Activated naive CD4-positive, alpha-beta T cell treated with anti-CD3 and anti-CD28 coated beads, Interleukin-2, amount 10 ng/mL, durations not matched to agents 7 days and 5 days (primary cell): ENCODE data around the gene NPHP4.

ENCODE experiments used
- CTCF ChIA-PET: fragments of 350-600 bp; sonication (Branson Sonifier 250); formaldehyde crosslinking; loops from one replicate; lab custom pipeline; 2021; ENCODE audit warnings: antibody characterized with exemption; lab: Charles Lee
- DNase-seq: peaks from one replicate; pipeline ENCODE4 v3.0.0-alpha.2; 2020
- H3K27ac Mint-ChIP-seq: one replicate; pipeline ENCODE4 v1.8.0; 2021; ENCODE audit warnings: mild to moderate bottlenecking, moderate library complexity, mixed read lengths
- H3K27me3 Mint-ChIP-seq: one replicate; pipeline ENCODE4 v1.8.0; 2021; ENCODE audit warnings: mild to moderate bottlenecking, mixed read lengths
- H3K36me3 Mint-ChIP-seq: one replicate; pipeline ENCODE4 v1.8.0; 2021; ENCODE audit warnings: mixed read lengths
- H3K4me1 Mint-ChIP-seq: one replicate; pipeline ENCODE4 v1.8.0; 2021; ENCODE audit warnings: mixed read lengths
- H3K4me3 Mint-ChIP-seq: one replicate; pipeline ENCODE4 v1.8.0; 2021; ENCODE audit warnings: mild to moderate bottlenecking, moderate library complexity, mixed read lengths
- H3K9me3 Mint-ChIP-seq: one replicate; pipeline ENCODE4 v1.8.0; 2021; ENCODE audit warnings: mixed read lengths

The NPHP4 gene

DNA sequence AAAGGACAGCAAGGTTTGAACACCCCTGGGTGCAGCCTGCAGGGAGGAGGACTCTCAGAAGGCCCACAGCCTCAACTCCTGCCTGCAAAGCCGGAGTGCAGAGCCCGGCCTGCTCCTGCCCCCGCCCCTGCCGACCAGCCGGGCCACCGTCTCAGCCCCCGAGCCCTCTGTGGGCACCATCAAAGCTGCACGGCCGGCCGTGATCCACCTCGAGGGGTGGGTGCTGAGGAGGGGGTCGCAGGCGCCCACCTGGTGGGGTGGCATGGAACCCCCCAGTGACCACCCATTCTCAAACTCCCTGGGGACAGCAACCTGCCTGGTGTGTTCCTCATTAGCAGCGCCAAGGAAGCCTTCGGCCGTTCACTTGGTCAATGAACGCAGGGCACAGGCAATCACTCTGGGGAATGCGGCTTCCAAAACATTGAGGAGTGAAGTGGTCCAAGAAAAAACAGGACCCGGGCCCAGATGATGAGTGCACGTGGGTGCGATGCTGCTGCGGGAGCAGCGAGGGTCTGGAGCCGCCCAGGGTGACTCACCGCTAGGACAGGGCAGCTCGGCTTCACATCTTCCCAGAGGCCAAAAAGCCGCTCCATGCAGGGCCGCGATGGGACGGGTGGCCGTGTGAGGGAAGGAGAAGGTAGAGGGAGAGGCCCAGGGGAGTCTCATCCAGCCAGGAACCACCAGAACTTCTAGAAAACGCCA lies 157.6 kb downstream of the NPHP4 start:
- no peak for DNase-seq
- Mint-ChIP-seq H3K4me1 (no peaks in the 10 kb centered on the region), H3K4me3 (no peak overlapping the region), H3K27me3 (peaks cover 11% of the 10 kb centered on the region), H3K27ac (no peak overlapping the region), H3K36me3 (no peaks in the 10 kb centered on the region), H3K9me3 (no peaks in the 10 kb centered on the region)
- CTCF ChIA-PET = no interaction called here

DNA sequence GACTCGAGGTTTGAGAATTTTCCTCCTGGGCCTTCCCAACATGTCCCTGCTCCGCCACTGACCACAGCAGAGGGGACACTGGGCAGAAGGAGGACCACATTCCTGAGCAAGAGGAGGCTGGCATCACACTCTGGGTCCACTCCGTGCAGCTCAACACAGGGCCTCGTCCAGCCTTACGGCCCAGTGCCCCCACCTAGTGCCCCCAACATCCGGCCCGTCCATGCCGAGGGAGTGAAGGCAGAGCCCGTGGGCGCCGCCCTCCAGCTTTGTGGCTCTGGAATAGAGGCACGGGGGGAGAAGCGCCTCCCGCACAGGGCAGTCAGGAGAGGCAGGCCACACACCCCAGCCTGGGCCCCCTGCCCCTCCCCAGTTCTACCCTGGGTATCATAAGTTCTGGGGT lies 158.3 kb downstream of the NPHP4 start:
- Mint-ChIP-seq H3K4me1 (no peaks in the 10 kb centered on the region), H3K4me3 (no peak overlapping the region), H3K27ac (no peak overlapping the region), H3K36me3 (no peaks in the 10 kb centered on the region), H3K27me3 (peaks cover 11% of the 10 kb centered on the region), H3K9me3 (no peaks in the 10 kb centered on the region)
- no peak for DNase-seq
- CTCF ChIA-PET = no interaction called here

DNA sequence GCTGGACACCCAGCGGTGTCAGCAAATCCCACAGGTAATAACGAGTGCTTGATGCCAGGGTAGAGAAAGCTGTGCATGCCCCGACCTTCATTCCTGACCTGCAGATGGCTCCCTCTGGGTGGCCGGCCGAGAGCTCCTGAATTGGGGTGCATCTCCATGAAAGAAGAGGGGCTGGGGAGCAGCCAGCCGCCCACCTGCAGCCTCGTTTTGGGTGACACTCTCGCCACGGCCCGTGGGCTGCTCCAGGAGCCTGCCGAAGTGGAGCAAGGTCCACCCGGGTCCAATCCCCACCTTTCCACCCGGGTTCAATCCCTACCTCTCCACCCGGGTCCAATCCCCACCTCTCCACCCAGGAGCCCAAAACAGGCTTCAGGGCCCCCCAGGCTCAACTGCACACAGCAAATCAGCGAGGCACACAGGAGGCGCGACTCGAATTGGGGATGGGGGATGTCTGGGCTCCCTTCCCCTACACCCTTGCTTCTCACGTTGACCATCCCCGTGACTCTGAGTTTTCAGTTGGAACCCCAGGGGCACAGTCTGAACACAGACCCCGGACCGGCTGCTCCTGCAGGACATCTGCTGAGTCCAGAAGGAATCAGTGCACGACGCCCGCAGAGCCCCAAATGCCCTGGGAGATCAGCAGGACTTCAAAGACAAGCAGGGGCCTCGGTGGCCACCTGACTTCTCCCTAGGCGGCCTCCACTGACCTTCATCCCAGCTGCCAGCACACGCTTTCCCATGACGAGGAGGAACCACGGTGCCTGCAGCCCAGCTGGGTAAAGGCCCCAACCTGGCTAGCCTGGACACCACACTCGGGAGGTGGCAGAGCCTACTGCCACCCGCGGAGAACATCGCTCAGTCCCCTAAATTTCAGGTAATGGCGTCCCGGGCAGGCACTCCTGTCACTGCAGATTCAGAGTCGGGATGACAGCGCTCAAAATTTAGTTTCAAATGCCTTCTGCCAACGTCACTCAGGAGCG lies 159.0 kb downstream of the NPHP4 start:
- Mint-ChIP-seq H3K4me3 (no peak overlapping the region), H3K27me3 (peaks cover 11% of the 10 kb centered on the region)

DNA sequence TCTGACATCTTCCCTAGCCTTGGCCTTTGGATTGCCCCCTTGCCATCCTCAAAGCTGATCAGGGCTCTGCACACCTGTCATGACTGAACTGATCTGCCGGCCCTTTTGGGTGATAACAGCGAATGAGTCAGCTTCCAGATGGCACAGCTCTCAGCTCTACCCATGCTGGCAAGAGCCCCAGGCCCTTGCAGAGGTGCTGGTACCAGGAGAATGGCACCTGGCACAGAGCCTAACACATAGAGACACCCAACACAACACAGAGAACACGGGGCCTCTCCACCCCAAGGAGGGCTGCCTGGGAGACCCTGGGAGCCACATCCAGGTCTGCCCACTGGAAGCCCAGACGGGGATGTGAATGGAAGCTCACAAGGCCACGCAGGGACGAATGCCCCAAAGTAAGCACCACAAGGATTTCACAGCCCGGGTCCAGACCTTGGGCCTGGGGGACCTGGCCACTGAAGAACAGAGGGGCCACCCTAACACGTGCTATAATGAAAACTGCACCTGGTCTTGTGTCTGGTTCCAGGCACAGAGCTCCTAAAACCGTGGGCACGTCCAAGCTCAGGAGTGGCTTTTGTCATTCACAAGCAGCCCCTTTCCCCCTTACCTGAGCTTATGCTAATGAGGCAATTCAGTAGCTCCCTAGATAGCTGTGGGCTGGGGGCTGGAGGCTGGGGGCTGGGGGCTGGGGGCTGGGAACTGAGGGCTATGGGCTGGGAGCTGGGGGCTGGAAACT lies 160.5 kb downstream of the NPHP4 start:
- no peak for DNase-seq
- Mint-ChIP-seq H3K36me3 (no peaks in the 10 kb centered on the region), H3K27ac (no peak overlapping the region), H3K27me3 (peaks cover 13% of the 10 kb centered on the region), H3K4me1 (no peaks in the 10 kb centered on the region), H3K4me3 (no peak overlapping the region), H3K9me3 (no peaks in the 10 kb centered on the region)
- CTCF ChIA-PET = no interaction called here

More for the DNA sequence above, 159.0 kb downstream of the NPHP4 start:
- CTCF ChIA-PET = no interaction called here
- Mint-ChIP-seq H3K36me3 (no peaks in the 10 kb centered on the region), H3K4me1 (no peaks in the 10 kb centered on the region), H3K9me3 (no peaks in the 10 kb centered on the region), H3K27ac (no peak overlapping the region)
- DNase-seq = no peak

DNA sequence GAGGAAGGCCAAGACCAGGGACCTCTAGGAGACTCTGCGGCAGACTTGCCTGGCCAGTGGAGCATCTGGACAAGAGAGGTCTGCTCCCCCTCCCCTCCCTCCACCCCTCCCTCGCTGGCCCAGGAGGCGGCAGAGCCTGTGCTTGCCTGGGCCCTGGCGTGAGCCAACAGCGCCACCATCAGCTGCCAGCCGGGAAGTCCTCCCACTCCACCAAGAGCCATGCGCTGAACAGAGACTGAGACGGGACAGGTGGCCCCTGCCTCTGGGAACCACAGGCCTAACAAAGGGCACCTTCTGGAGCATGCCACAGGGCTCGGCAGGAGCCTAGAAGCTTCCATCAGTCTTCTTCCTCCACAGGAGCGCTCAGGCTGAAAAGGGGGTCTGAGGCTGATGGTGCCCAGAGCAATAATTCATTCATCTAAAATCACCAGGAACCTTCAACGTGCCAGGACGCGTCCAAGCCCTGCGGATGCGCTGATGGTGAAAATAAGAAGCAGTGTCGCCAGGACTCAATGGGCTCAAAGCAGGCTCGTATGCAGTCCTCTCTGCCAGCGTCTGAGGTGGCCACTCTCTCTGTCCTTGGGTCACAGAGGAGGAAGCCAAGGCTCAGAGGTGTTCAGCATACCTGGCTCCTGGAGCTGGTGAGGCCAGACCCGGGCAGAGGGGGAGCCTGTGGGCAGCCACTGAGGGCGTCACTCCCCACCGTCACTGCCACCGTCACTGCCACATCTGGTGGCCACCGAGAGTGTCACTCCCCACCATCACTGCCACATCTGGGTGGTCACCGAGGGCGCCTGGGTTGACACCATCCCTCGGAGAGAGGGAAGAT lies 161.2 kb downstream of the NPHP4 start:
- no peaks in the 10 kb centered on the region for H3K9me3 Mint-ChIP-seq
- peaks cover 5% of the 10 kb centered on the region for H3K27me3 Mint-ChIP-seq
- DNase-seq = no peak
- CTCF ChIA-PET = no interaction called here
- H3K36me3 Mint-ChIP-seq = no peaks in the 10 kb centered on the region
- H3K27ac Mint-ChIP-seq = no peak overlapping the region
- H3K4me3 Mint-ChIP-seq = no peak overlapping the region
- no peaks in the 10 kb centered on the region for H3K4me1 Mint-ChIP-seq

DNA sequence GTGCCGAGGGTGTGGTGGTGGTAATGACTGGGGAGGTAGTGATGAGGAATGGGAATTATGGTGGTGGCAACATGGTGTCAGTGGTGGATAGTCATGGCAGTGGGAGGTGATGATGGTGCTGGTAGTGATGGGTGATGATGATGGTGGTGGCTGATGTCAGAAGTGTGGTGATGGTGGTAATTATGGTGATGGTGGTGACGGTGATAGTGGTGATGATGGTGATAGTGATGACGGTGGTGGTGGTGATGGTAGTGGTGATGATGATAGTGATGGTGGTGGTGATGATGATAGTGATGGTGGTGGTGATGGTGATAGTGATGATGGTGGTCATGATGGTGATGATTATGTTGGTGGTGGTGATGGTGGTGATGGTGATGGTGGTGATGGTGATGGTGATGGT lies 162.8 kb downstream of the NPHP4 start:
- DNase-seq = no peak
- CTCF ChIA-PET = no interaction called here
- Mint-ChIP-seq H3K27ac (no peak overlapping the region), H3K27me3 (peaks cover 5% of the 10 kb centered on the region), H3K9me3 (no peaks in the 10 kb centered on the region), H3K4me3 (no peak overlapping the region), H3K36me3 (no peaks in the 10 kb centered on the region), H3K4me1 (no peaks in the 10 kb centered on the region)

DNA sequence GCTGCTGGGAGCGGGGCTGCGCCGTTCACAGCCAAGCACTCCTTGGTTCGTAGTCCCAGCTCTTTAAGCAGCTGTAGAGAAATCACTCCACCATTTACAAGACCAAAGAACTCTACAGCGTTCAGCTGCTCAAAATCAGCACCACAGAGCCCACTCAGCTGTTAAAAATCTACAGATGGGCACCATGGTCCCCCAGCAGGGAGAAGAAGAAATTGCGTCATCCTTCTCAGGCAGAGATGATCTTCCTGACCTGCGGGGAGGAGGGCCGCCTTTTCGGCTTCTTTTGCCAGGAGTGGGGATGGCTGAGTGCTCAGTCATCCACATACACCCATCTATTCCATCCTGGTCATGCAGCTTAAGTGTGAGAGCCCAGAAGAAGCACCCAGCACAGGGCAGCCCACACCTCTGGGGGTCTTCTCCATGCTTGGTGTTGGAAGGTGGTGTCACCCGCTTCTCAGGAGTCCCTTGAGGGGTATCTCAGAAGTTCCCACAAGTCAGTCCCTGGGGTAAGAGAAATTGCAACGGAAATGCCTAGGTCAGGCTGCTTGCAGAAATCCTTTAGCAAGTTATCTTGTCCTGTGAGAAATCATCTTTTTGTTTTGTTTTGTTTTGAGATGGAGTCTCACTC lies 163.8 kb downstream of the NPHP4 start:
- H3K27ac Mint-ChIP-seq = no peak overlapping the region
- no peaks in the 10 kb centered on the region for H3K4me1 Mint-ChIP-seq
- no peak overlapping the region for H3K4me3 Mint-ChIP-seq
- H3K36me3 Mint-ChIP-seq = no peaks in the 10 kb centered on the region
- CTCF ChIA-PET = no interaction called here
- DNase-seq = peak; percentile 5
- H3K9me3 Mint-ChIP-seq = no peaks in the 10 kb centered on the region
- peaks cover 5% of the 10 kb centered on the region for H3K27me3 Mint-ChIP-seq

DNA sequence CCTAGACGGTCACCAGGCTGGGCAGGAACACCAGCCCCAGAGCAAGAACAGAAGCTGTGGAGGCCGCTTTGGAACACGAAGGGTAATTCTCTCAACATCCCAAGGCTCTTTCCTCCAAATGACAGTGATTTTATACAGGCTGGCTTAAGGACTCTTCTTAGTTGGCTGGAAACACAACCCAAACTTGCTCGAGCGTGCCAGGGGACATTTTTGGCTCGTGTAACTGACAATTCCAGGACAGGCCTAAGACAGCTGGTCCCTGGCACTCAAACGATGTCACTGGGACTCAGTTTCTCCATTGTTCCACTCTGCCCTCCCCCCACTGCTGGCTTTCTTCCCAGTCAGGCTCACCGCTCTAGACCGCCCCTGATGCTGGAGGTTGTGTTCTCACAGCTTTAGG lies 164.7 kb downstream of the NPHP4 start:
- Mint-ChIP-seq H3K4me1 (no peaks in the 10 kb centered on the region), H3K27ac (no peak overlapping the region), H3K4me3 (no peak overlapping the region), H3K36me3 (no peaks in the 10 kb centered on the region), H3K27me3 (peaks cover 9% of the 10 kb centered on the region), H3K9me3 (no peaks in the 10 kb centered on the region)
- no peak for DNase-seq
- CTCF ChIA-PET = no interaction called here

DNA sequence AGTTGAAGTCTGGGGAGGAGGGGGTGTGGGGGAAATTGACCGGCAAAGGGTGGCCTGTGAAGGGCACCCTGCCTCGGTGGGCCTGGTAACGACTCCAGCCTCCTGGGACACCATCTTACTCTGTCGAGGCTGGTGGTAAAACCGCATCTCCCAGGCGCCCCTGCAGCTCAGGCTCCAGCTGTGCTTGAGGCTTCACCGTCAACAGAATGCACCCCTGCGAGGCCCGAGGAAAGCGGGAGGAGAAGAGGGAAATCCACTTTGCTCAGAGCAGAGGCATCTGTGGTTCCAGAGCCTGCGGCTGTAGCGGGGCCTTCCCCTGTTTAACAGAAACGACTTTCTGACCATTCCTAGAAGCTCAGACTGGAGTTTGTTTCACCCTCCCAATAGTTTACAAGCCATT lies 165.6 kb downstream of the NPHP4 start:
- no peaks in the 10 kb centered on the region for H3K9me3 Mint-ChIP-seq
- H3K4me3 Mint-ChIP-seq = no peak overlapping the region
- CTCF ChIA-PET = no interaction called here
- H3K27ac Mint-ChIP-seq = no peak overlapping the region
- peaks cover 9% of the 10 kb centered on the region for H3K27me3 Mint-ChIP-seq
- H3K36me3 Mint-ChIP-seq = no peaks in the 10 kb centered on the region
- DNase-seq = no peak
- H3K4me1 Mint-ChIP-seq = no peaks in the 10 kb centered on the region

- H3K9me3 Mint-ChIP-seq = no peaks in the 10 kb centered on the region
- H3K27me3 Mint-ChIP-seq = peaks cover 17% of the 10 kb centered on the region
- no peaks in the 10 kb centered on the region for H3K36me3 Mint-ChIP-seq
- H3K4me3 Mint-ChIP-seq = no peak overlapping the region
- no peak overlapping the region for H3K27ac Mint-ChIP-seq
- CTCF ChIA-PET = no interaction called here
- DNase-seq = no peak
- H3K4me1 Mint-ChIP-seq = no peaks in the 10 kb centered on the region
Observed at GRCh38 chr1:5822726-5823125, 169.5 kb downstream of the NPHP4 start.

DNA sequence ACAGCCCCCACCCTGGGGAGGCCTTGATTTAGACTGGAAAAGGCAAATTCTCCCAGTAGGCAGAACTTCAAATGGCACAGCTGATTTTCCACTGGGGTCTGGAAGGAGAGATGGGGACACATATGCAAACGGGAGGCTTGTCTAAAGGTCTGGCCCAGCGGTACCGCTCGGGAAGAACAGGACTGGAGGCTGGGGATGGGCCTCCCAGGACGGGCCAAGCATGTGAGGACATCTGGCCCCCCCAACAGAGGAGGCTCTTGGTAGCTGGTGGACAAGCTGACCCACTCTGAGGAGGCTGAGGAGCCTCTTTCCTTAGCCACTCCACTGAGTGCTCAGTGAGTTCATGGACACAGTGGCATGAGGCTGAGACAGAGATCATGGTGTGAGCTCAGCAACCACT lies 170.0 kb downstream of the NPHP4 start:
- H3K36me3 Mint-ChIP-seq = no peaks in the 10 kb centered on the region
- no peak overlapping the region for H3K4me3 Mint-ChIP-seq
- CTCF ChIA-PET = no interaction called here
- no peaks in the 10 kb centered on the region for H3K9me3 Mint-ChIP-seq
- DNase-seq = no peak
- H3K4me1 Mint-ChIP-seq = no peaks in the 10 kb centered on the region
- no peak overlapping the region for H3K27ac Mint-ChIP-seq
- H3K27me3 Mint-ChIP-seq = peaks cover 19% of the 10 kb centered on the region

DNA sequence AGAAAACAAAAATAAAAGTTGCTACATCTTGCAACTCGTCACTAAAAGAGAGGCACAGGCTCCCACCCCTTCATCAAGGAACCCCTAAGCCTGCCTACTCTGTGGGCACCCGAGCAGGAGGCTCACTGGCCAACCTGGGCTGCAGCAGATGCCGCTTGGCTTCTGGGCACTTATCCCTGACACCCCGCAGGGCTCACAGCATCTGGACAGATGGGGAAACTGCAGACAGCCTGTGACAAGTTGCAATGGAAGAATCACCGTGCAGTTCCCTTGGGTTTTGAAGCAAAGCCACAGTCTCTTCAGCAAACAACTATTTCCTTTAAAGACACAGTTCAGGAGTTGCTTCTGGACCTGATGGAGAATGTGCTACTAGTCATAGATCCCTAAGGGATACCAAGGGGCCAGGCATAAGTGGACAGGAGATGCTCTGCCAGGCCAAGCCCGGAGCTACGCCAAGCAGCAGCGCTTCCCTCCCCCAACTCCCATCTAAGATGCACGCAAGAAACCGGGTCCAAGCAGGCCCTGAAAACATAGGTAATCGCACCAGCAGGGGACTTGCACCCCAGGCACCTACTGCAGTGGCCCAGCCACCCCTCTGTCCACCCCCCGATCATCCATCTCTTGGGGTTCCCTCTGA lies 170.6 kb downstream of the NPHP4 start:
- H3K36me3 Mint-ChIP-seq = no peaks in the 10 kb centered on the region
- CTCF ChIA-PET = no interaction called here
- DNase-seq = no peak
- H3K4me3 Mint-ChIP-seq = no peak overlapping the region
- H3K4me1 Mint-ChIP-seq = no peaks in the 10 kb centered on the region
- H3K27ac Mint-ChIP-seq = no peak overlapping the region
- H3K9me3 Mint-ChIP-seq = no peaks in the 10 kb centered on the region
- peaks cover 20% of the 10 kb centered on the region for H3K27me3 Mint-ChIP-seq

- no peaks in the 10 kb centered on the region for H3K4me1 Mint-ChIP-seq
- H3K4me3 Mint-ChIP-seq = no peak overlapping the region
- no peak overlapping the region for H3K27ac Mint-ChIP-seq
- H3K36me3 Mint-ChIP-seq = no peaks in the 10 kb centered on the region
- H3K27me3 Mint-ChIP-seq = peaks cover 20% of the 10 kb centered on the region
- no peak for DNase-seq
- CTCF ChIA-PET = no interaction called here
- no peaks in the 10 kb centered on the region for H3K9me3 Mint-ChIP-seq
Observed at GRCh38 chr1:5820026-5820421, 172.2 kb downstream of the NPHP4 start.
